NB4 (cell line): Measurements from ENCODE around the gene NR4A3.

Experiments
- CTCF ChIP-seq: IDR thresholded peaks from one replicate; pipeline ENCODE4 v1.5.1; 2012; ENCODE audit warnings: low read depth, low read length
- MYC ChIP-seq: IDR thresholded peaks from 2 replicates; pipeline ENCODE4 v1.6.1; 2011; ENCODE audit warnings: low read depth, low read length
- POLR2A ChIP-seq: IDR thresholded peaks from 2 replicates; pipeline ENCODE4 v1.6.1; 2011; ENCODE audit warnings: mild to moderate bottlenecking; ENCODE audit not compliant: insufficient read length; ENCODE audit errors: extremely low read depth
- TF ChIP-seq, protein P1 (sequence below): IDR thresholded peaks from 2 replicates; pipeline ENCODE4 v1.6.1; 2011; ENCODE audit warnings: low read depth, low read length

DNA sequence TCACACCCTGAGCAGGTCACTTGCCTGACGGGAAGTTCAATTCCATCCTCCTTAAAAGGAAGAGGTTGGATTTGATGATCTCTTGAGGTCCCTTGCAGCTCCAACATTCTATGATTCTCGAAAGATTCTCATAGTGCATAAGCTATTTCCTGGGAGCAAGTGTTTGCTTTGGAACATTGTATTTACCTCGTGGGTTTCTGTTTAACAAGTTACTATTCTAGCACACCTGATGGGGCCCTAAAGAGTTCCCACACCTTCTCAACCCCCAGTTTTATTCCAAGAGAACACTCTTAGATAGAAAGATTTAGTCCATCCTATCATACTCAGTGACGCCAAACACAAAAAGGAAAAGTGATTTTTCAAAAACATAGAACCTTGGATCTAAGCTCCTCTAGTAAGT is 23.4 kb downstream of the NR4A3 start:
- no peak for TF ChIP-seq CTCF
- no peak for TF ChIP-seq POLR2A
- TF ChIP-seq, protein P1, sequence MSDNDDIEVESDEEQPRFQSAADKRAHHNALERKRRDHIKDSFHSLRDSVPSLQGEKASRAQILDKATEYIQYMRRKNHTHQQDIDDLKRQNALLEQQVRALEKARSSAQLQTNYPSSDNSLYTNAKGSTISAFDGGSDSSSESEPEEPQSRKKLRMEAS = no peak
- TF ChIP-seq MYC = no peak
